Neural progenitor cell (in vitro differentiated cells): ENCODE measurements around the gene CHST5.

Experiments used
- CTCF ChIP-seq: fragments of 200-600 bp; sonication (generic); IDR thresholded peaks from 2 replicates; pipeline ENCODE4 v1.5.1; 2017; ENCODE audit warnings: antibody characterized with exemption, mild to moderate bottlenecking
- EZH2 ChIP-seq: fragments of 200-600 bp; sonication (generic); IDR thresholded peaks from 2 replicates; pipeline ENCODE4 v1.6.1; 2017; ENCODE audit warnings: antibody characterized with exemption, mild to moderate bottlenecking, moderate library complexity

- TF ChIP-seq CTCF (no peak), EZH2 (no peak)
Measured at GRCh38 chr16:75535901-75536300, at the start of gene CHST5.
